Activated naive CD4-positive, alpha-beta T cell treated with anti-CD3 and anti-CD28 coated beads, Interleukin-2, amount 10 ng/mL, durations not matched to agents 7 days and 5 days (primary cell): ENCODE measurements around the gene CIAO2B.

Experiments
- CTCF ChIA-PET: fragments of 350-600 bp; sonication (Branson Sonifier 250); formaldehyde crosslinking; loops from one replicate; lab custom pipeline; 2021; ENCODE audit warnings: antibody characterized with exemption; lab: Charles Lee
- DNase-seq: peaks from one replicate; pipeline ENCODE4 v3.0.0-alpha.2; 2020
- H3K27ac Mint-ChIP-seq: one replicate; pipeline ENCODE4 v1.8.0; 2021; ENCODE audit warnings: mild to moderate bottlenecking, moderate library complexity, mixed read lengths
- H3K27me3 Mint-ChIP-seq: one replicate; pipeline ENCODE4 v1.8.0; 2021; ENCODE audit warnings: mild to moderate bottlenecking, mixed read lengths
- H3K36me3 Mint-ChIP-seq: one replicate; pipeline ENCODE4 v1.8.0; 2021; ENCODE audit warnings: mixed read lengths
- H3K4me1 Mint-ChIP-seq: one replicate; pipeline ENCODE4 v1.8.0; 2021; ENCODE audit warnings: mixed read lengths
- H3K4me3 Mint-ChIP-seq: one replicate; pipeline ENCODE4 v1.8.0; 2021; ENCODE audit warnings: mild to moderate bottlenecking, moderate library complexity, mixed read lengths
- H3K9me3 Mint-ChIP-seq: one replicate; pipeline ENCODE4 v1.8.0; 2021; ENCODE audit warnings: mixed read lengths

The CIAO2B gene

DNA sequence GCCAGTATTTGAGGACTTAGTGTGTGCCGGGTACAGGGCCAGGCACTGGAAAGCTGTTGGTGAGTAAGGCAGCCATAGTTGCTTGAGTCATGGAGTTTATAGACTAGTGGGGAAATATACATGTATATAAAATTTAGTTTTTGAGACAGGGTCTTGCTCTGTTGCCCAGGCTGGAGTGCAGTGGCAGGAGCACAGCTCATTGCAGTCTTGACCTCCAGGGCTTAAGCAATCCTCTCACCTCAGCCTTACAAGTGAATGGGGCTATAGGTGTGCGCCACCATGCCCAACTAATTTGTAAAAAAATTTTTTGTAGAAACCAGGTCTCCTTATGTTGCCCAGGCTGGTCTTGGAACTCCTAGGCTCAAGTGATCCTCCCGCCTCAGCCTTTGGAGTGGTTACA is 51.5 kb downstream of the CIAO2B start:
- Mint-ChIP-seq H3K36me3 (peaks cover 28% of the 10 kb centered on the region), H3K27me3 (peaks cover 6% of the 10 kb centered on the region), H3K9me3 (no peaks in the 10 kb centered on the region), H3K4me3 (no peak overlapping the region), H3K4me1 (peaks cover 51% of the 10 kb centered on the region), H3K27ac (no peak overlapping the region)
- no peak for DNase-seq
- CTCF ChIA-PET, result interaction anchor here (1.9 to 2.8 kb wide), 3 partner anchors 10 to 12 kb away, joined by 4 to 12 read pairs (median 12); no protein-coding TSS in a partner anchor
